Osteocyte (in vitro differentiated cells): ENCODE data around the gene CTRB2. TPM values are rescaled to one million over a fixed set of nuclear protein-coding genes. Genes with fewer than 3 reads are reported as not detected.
"Not testable (repeated sequence)": the region's sequence is repeated elsewhere in the genome, so short reads cannot be mapped to it uniquely, and the experiment has no call there.

ENCODE experiments used
- DNase-seq: peaks from one replicate; pipeline ENCODE4 v3.0.0; 2021; ENCODE audit warnings: mixed read lengths; ENCODE audit not compliant: unreplicated experiment; ENCODE audit errors: extremely low spot score
- H3K27ac Mint-ChIP-seq: one replicate; pipeline ENCODE4 v1.8.0; 2021; ENCODE audit warnings: mild to moderate bottlenecking, mixed read lengths; ENCODE audit not compliant: unreplicated experiment
- H3K27me3 Mint-ChIP-seq: one replicate; pipeline ENCODE4 v1.8.0; 2021; ENCODE audit warnings: mixed read lengths; ENCODE audit not compliant: unreplicated experiment
- H3K36me3 Mint-ChIP-seq: one replicate; pipeline ENCODE4 v1.8.0; 2021; ENCODE audit warnings: mixed read lengths; ENCODE audit not compliant: unreplicated experiment
- H3K4me1 Mint-ChIP-seq: one replicate; pipeline ENCODE4 v1.8.0; 2021; ENCODE audit warnings: mixed read lengths; ENCODE audit not compliant: unreplicated experiment
- H3K4me3 Mint-ChIP-seq: one replicate; pipeline ENCODE4 v1.8.0; 2021; ENCODE audit warnings: mild to moderate bottlenecking, moderate library complexity, mixed read lengths; ENCODE audit not compliant: unreplicated experiment
- H3K9me3 Mint-ChIP-seq: one replicate; pipeline ENCODE4 v1.8.0; 2021; ENCODE audit warnings: mixed read lengths; ENCODE audit not compliant: unreplicated experiment
- total RNA-seq: library from RNA; stranded (reverse); gene quantifications from 2 replicates; pipeline ENCODE4 v1.2.1, GENCODE V29; 2021
- TF ChIP-seq, protein P1 (sequence below): fragments of 200-600 bp; sonication (generic); IDR thresholded peaks from 2 replicates; pipeline ENCODE4 v1.5.0; 2021; ENCODE audit warnings: antibody characterized with exemption, mild to moderate bottlenecking, moderate library complexity

CTRB2 gene
- total RNA-seq, 1 donor from 2014 or later: not detected

DNA sequence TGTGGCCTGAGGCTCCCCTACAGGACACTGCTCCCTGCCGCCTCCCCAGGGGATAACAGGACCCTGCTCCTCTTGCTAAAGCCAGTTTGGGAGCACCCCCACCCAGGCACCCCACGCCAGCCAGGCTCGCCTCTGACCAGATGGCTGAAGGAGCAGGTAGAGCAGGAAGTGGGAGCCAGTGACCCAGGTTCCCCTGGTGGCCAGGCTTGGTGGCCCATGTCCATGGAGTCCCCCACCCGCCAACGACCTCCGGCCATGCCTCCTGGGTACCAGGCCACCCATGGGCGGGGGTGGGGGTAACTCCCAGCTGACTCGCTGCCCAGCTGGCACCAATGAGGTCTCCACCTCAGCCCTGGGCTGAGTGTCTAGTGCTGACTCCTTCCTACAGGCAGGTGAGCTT is 34.5 kb upstream of the CTRB2 start:
- Mint-ChIP-seq H3K4me3 (no peak overlapping the region), H3K9me3 (no peaks in the 10 kb centered on the region), H3K27ac (peak overlapping the region; percentile 52), H3K27me3 (no peaks in the 10 kb centered on the region), H3K4me1 (peaks cover 76% of the 10 kb centered on the region), H3K36me3 (peaks cover 19% of the 10 kb centered on the region)
- TF ChIP-seq, protein P1, sequence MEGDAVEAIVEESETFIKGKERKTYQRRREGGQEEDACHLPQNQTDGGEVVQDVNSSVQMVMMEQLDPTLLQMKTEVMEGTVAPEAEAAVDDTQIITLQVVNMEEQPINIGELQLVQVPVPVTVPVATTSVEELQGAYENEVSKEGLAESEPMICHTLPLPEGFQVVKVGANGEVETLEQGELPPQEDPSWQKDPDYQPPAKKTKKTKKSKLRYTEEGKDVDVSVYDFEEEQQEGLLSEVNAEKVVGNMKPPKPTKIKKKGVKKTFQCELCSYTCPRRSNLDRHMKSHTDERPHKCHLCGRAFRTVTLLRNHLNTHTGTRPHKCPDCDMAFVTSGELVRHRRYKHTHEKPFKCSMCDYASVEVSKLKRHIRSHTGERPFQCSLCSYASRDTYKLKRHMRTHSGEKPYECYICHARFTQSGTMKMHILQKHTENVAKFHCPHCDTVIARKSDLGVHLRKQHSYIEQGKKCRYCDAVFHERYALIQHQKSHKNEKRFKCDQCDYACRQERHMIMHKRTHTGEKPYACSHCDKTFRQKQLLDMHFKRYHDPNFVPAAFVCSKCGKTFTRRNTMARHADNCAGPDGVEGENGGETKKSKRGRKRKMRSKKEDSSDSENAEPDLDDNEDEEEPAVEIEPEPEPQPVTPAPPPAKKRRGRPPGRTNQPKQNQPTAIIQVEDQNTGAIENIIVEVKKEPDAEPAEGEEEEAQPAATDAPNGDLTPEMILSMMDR: no peak
- no peak for DNase-seq

DNA sequence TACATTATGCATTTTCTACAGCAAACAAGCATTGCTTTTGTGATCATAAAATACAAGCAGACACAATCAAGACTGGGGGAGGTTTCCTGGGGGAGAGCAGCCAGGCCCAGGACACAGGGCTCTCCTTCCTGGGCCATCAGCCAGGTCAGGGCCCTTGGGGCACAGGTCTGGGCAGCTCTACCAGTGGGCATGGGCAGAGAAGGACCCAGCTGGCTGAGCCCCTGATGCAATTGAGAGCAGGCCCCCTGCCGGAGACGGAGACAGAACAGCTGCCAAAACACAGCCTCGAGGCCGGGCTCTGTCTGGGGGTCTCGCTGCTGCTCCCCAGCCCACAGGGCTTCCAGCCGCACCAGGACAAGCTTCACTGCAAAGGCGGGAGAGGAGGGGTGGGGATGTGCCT is 33.7 kb upstream of the CTRB2 start:
- not testable (repeated sequence) for H3K9me3 Mint-ChIP-seq, H3K4me3 Mint-ChIP-seq, DNase-seq, H3K27me3 Mint-ChIP-seq
- TF ChIP-seq, protein P1: peak; percentile 7
- Mint-ChIP-seq H3K4me1 (peaks cover 72% of the 10 kb centered on the region), H3K27ac (peak overlapping the region; percentile 87), H3K36me3 (peaks cover 19% of the 10 kb centered on the region)

DNA sequence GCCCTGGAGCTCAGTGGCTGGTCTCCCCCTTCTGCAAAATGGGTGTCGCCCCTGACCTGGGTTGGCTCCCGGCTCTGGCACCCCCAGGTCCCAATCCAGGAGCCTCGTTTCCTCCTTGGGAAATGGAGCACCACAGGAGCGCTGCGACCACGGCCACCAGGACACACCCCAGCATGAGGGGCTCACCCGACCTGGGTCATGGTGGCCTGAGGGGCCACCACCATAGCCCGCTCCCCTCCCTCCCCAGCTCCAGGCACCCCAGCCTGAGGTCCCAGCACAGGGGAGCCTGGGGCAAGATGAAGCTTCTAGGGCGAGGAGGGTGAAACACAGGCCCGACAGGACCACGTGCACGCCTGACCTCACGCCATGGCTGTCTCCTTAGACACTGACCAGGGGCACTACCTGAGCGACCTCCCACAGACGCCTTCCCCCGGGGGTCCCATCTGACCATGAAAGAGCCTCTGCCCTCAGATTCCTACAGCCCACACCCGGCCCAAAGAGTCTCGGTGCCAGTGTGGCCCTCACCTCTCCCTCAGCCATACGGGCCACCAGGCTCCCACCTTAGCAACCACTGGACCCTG is 32.7 kb upstream of the CTRB2 start:
- peaks cover 20% of the 10 kb centered on the region for H3K36me3 Mint-ChIP-seq
- peak overlapping the region; percentile 47 for H3K4me3 Mint-ChIP-seq
- no peak for DNase-seq
- H3K4me1 Mint-ChIP-seq: peaks cover 69% of the 10 kb centered on the region
- H3K27ac Mint-ChIP-seq: peak overlapping the region; percentile 90
- TF ChIP-seq, protein P1: no peak
- no peaks in the 10 kb centered on the region for H3K27me3 Mint-ChIP-seq
- H3K9me3 Mint-ChIP-seq: no peaks in the 10 kb centered on the region

DNA sequence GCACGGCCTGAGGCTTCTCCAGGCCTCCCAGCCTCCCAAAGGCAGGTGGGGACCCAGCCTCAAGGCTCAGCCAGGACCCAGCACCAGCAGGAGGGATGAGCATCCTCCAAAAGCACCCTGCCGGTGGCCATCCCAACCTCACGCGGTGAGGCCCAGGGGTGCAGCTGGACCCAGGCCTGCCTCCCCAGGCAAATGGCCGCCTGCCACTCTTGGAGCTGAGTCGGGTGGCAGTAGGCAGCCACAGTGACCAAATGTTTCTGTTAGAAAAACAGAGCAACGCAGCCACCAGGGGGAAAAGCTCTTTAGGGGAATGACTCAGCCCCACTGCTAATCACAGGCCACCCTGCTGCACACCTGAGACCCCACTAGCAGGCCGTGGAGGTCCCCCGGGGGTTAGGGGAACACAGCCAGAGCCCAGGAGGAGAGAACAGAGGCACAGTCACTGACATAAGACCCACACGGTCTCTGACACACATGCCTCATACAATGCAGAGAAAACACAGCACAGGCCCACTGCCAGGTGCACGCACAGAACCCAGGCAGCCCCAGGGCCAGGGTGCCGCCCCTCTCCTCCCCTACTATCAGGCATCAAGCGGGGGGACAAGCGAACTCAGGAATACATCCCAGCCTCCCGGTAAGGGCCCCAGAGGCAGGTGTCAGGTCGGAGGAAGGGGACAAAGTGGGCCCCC is 32.0 kb upstream of the CTRB2 start:
- DNase-seq: no peak
- Mint-ChIP-seq H3K4me1 (peaks cover 69% of the 10 kb centered on the region), H3K27me3 (no peaks in the 10 kb centered on the region), H3K36me3 (peaks cover 22% of the 10 kb centered on the region), H3K4me3 (no peak overlapping the region), H3K9me3 (no peaks in the 10 kb centered on the region), H3K27ac (peak overlapping the region; percentile 90)
- TF ChIP-seq, protein P1: peak; percentile 36

DNA sequence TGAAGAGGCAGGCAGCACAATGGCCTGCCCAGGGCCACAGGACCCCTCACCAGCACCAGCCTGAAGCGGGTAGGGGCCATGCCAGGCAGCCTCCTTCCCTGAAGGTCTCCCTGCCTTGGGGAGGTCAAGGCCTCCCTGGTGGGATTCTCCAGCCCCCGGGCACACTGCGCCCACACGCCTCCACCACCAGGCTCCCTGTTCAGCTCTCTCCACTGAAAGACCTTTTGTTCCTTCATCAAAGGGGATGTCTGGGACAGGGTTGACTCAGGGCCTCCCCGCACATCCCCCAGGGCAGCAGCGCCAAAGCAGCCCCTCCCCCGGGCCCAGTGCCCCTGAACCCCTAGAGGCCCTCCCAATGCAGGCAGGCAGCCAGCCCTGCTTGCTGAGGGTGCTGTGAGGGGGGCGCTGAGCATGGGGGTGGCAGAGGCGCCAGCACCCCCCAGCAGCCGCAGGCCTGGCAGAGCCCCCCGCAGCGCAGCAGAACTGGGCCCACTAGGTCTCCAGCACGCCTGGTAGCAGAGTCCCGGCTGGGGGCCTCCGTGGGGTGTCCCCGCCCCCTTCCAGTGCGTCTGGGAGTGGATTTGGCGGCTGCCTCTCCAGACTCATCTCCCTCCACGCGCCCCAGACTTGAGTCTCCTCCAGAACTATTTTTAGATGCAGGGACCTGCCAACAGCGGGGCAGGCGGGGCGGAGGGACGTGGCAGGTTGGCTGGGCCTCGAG is 31.3 kb upstream of the CTRB2 start:
- H3K4me1 Mint-ChIP-seq: peaks cover 65% of the 10 kb centered on the region
- peaks cover 22% of the 10 kb centered on the region for H3K36me3 Mint-ChIP-seq
- H3K4me3 Mint-ChIP-seq: no peak overlapping the region
- TF ChIP-seq, protein P1: no peak
- H3K9me3 Mint-ChIP-seq: no peaks in the 10 kb centered on the region
- peak overlapping the region; percentile 90 for H3K27ac Mint-ChIP-seq
- no peak for DNase-seq
- H3K27me3 Mint-ChIP-seq: no peaks in the 10 kb centered on the region
